Measurements from ENCODE around the gene PSD2.

Gene PSD2

DNA sequence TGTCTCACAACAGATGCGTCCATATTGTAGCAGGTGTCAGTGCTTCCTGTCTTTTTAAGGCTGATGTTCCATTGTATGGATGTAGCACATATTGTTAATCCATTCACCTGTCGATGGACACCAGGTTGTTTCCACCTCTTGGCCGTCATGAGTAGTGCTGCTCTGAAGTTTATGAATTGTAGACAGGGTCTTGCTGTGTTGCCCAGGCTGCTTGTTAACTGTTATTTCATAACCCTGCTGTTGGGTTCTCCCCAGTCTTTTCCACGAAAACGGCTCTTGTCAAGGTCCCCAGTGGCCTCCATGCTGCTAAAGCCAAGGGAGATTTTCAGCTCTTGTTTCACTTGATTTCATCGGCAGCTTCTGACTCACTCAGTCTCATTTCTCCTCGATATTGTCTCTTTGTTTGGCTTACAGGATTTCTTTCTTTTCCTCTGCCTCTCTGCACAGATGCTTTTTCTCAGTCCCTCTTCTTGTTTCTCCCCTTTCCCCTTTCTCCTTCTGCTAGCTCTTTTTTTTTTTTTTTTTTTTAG lies 12.1 kb upstream of the PSD2 start:
- Histone ChIP-seq H3K4me2 (ENCODE audit: low read length) (no peak overlapping the region), H3K27me3 (ENCODE audit: control insufficient read depth, insufficient read depth, low read length) (no peaks in the 10 kb centered on the region), H3K4me3 (ENCODE audit: low read depth, low read length) (no peak overlapping the region), H3K9ac (no peak overlapping the region), H2AFZ (no peak overlapping the region), H3K36me3 (ENCODE audit: control insufficient read depth, insufficient read depth, low read length) (no peaks in the 10 kb centered on the region), H3K4me1 (no peaks in the 10 kb centered on the region), H3K9me3 (ENCODE audit: control insufficient read depth, low read length) (no peaks in the 10 kb centered on the region), H3K79me2 (no peaks in the 10 kb centered on the region), H3K27ac (no peak overlapping the region)
- no peak for TF ChIP-seq CTCF (IDR thresholded peaks at IDR 0.05)

DNA sequence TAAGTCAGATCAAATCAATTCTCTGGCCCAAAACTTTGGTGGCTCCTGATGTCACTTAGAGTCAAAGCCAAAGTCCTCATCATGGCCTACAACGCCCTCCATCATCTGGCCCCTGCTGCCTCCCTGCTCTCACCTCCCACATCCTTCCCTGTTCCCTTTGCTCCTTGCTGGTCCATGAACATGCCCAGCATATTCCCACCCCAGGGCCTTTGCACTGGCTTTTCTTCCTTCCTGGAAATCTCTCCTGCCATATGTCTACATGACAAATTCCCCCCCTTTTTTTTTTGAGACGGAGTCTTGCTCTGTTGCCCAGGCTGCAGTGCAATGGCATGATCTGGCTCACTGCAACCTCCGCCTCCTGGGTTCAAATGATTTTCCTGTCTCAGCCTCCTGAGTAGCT lies 11.1 kb upstream of the PSD2 start:
- no peak overlapping the region for H3K4me3 ChIP-seq (ENCODE audit: low read depth, low read length)
- no peak for TF ChIP-seq CTCF (IDR thresholded peaks at IDR 0.05)
- H2AFZ ChIP-seq = no peak overlapping the region
- H3K27me3 ChIP-seq (ENCODE audit: control insufficient read depth, insufficient read depth, low read length) = no peaks in the 10 kb centered on the region
- H3K4me2 ChIP-seq (ENCODE audit: low read length) = no peak overlapping the region
- H3K9ac ChIP-seq = no peak overlapping the region
- H3K4me1 ChIP-seq = no peaks in the 10 kb centered on the region
- no peak overlapping the region for H3K27ac ChIP-seq
- no peaks in the 10 kb centered on the region for H3K36me3 ChIP-seq (ENCODE audit: control insufficient read depth, insufficient read depth, low read length)
- no peaks in the 10 kb centered on the region for H3K79me2 ChIP-seq
- H3K9me3 ChIP-seq (ENCODE audit: control insufficient read depth, low read length) = no peaks in the 10 kb centered on the region

DNA sequence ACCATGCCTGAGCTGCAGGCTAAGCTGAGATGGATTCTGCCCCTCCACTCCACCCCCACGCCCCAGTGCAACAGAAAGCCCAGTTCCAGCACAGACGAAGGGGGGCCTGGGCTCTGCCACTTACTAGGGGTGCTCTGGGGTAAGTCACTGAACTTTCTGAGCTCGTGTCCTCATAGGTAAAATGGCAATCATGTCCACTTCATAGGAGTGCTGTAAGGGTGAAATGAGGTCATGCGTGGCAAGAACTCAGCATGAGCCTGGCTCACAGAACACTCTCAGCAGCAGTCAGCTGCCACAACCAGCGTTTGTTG lies 8.4 kb upstream of the PSD2 start:
- H3K4me1 ChIP-seq = no peaks in the 10 kb centered on the region
- H2AFZ ChIP-seq = peak overlapping the region; percentile 93
- no peak overlapping the region for H3K27ac ChIP-seq
- H3K4me3 ChIP-seq (ENCODE audit: low read depth, low read length) = no peak overlapping the region
- H3K9me3 ChIP-seq (ENCODE audit: control insufficient read depth, low read length) = no peaks in the 10 kb centered on the region
- H3K9ac ChIP-seq = no peak overlapping the region
- H3K4me2 ChIP-seq (ENCODE audit: low read length) = no peak overlapping the region
- no peaks in the 10 kb centered on the region for H3K27me3 ChIP-seq (ENCODE audit: control insufficient read depth, insufficient read depth, low read length)
- no peaks in the 10 kb centered on the region for H3K79me2 ChIP-seq
- TF ChIP-seq CTCF (IDR thresholded peaks at IDR 0.05) = no peak
- no peaks in the 10 kb centered on the region for H3K36me3 ChIP-seq (ENCODE audit: control insufficient read depth, insufficient read depth, low read length)

GRCh38 chr5:139787568-139788293 lies 7.9 kb upstream of the PSD2 start:
- H3K9me3 ChIP-seq (ENCODE audit: control insufficient read depth, low read length) = no peaks in the 10 kb centered on the region
- TF ChIP-seq CTCF (IDR thresholded peaks at IDR 0.05) = peak; percentile 98
- H3K27ac ChIP-seq = no peak overlapping the region
- H2AFZ ChIP-seq = peak overlapping the region; percentile 93
- H3K27me3 ChIP-seq (ENCODE audit: control insufficient read depth, insufficient read depth, low read length) = no peaks in the 10 kb centered on the region
- peak overlapping the region; percentile 54 for H3K4me3 ChIP-seq (ENCODE audit: low read depth, low read length)
- H3K79me2 ChIP-seq = no peaks in the 10 kb centered on the region
- no peaks in the 10 kb centered on the region for H3K4me1 ChIP-seq
- peak overlapping the region; percentile 81 for H3K4me2 ChIP-seq (ENCODE audit: low read length)
- no peak overlapping the region for H3K9ac ChIP-seq
- no peaks in the 10 kb centered on the region for H3K36me3 ChIP-seq (ENCODE audit: control insufficient read depth, insufficient read depth, low read length)

All from parathyroid adenoma (tissue), 2 donors.